ENCODE measurements around the gene MYLK4. TPM values are rescaled to one million over a fixed set of nuclear protein-coding genes. Genes with fewer than 3 reads are reported as not detected.
A peak's percentile ranks its signal among the peaks of the same experiment; 100 is the strongest.

The MYLK4 gene
- total RNA-seq, 4 donors from 2014 or later: 0.41 to 0.79 (median 0.67) TPM

- Histone ChIP-seq H3K27me3 (no peaks in the 10 kb centered on the region), H3K4me1 (peaks cover 9 to 40% (median 15%) of the 10 kb centered on the region in 4 donors), H3K9me3 (no peaks in the 10 kb centered on the region), H3K36me3 (no peaks in the 10 kb centered on the region), H3K27ac (peak overlapping the region; percentile 19 to 49 (median 34)), H3K4me3 (no peak overlapping the region)
- peak; percentile 54 for DNase-seq
- TF ChIP-seq CTCF (IDR thresholded peaks at IDR 0.05): no peak
- WGBS, 2 donors (ENCODE audit: low coverage in 1 of 2): 40 to 63% methylated on average over 1 to 9 of the region's 9 CpGs
- in situ Hi-C loops (cut with MboI; ENCODE audit: low pct_ligation_motif_present in 1 of 4, low pct_unique_long_range_greater_than_20kb in 1 of 4, low sequenced_read_pairs in 3 of 4) (loop anchor here in 2 of 4 donors (10.0 kb wide), 2 partner anchors 51 to 141 kb away; partner anchors contain the start of gene SERPINB1 (in 2 of the 2)), intact Hi-C loops (cut with DNase I; ENCODE audit: low total_unique reads) (loop anchor here (10.0 kb wide), 1 partner anchor 141 kb away; no protein-coding TSS in a partner anchor)
Measured at GRCh38 chr6:2793534-2794151, 42.9 kb upstream of the MYLK4 start.

- no peaks in the 10 kb centered on the region for H3K27me3 ChIP-seq
- no peaks in the 10 kb centered on the region for H3K9me3 ChIP-seq
- peak overlapping the region; percentile 43 to 82 (median 72) for H3K27ac ChIP-seq
- H3K4me1 ChIP-seq: peaks cover 9 to 39% (median 15%) of the 10 kb centered on the region in 4 donors
- intact Hi-C loops (cut with DNase I; ENCODE audit: low total_unique reads) (loop anchor here (10.0 kb wide), 1 partner anchor 142 kb away; no protein-coding TSS in a partner anchor), in situ Hi-C loops (cut with MboI; ENCODE audit: low pct_ligation_motif_present in 1 of 4, low pct_unique_long_range_greater_than_20kb in 1 of 4, low sequenced_read_pairs in 3 of 4) (loop anchor here in 2 of 4 donors (10.0 kb wide), 2 partner anchors 52 to 142 kb away; partner anchors contain the start of gene SERPINB1 (in 2 of the 2))
- H3K4me3 ChIP-seq: no peak overlapping the region
- H3K36me3 ChIP-seq: no peaks in the 10 kb centered on the region
- DNase-seq: no peak
- 91 to 95% methylated on average over 9 to 17 of the region's 17 CpGs for WGBS, 2 donors (ENCODE audit: low coverage in 1 of 2)
- TF ChIP-seq POLR2A (IDR thresholded peaks at IDR 0.05) (no peak), CTCF (IDR thresholded peaks at IDR 0.05) (no peak), POLR2AphosphoS5 (IDR thresholded peaks at IDR 0.05) (no peak), EP300 (IDR thresholded peaks at IDR 0.05; ENCODE audit: low read depth) (no peak)
Measured at GRCh38 chr6:2792330-2793110, 41.8 kb upstream of the MYLK4 start.

- Histone ChIP-seq H3K27ac (peak overlapping the region; percentile 43 to 82 (median 72)), H3K9me3 (no peaks in the 10 kb centered on the region), H3K4me1 (peaks cover 9 to 33% (median 14%) of the 10 kb centered on the region in 4 donors), H3K27me3 (no peaks in the 10 kb centered on the region), H3K4me3 (no peak overlapping the region), H3K36me3 (no peaks in the 10 kb centered on the region)
- TF ChIP-seq POLR2AphosphoS5 (IDR thresholded peaks at IDR 0.05) (no peak), EP300 (IDR thresholded peaks at IDR 0.05; ENCODE audit: low read depth) (no peak), POLR2A (IDR thresholded peaks at IDR 0.05) (no peak), CTCF (IDR thresholded peaks at IDR 0.05) (no peak)
- in situ Hi-C loops (cut with MboI; ENCODE audit: low pct_ligation_motif_present in 1 of 4, low pct_unique_long_range_greater_than_20kb in 1 of 4, low sequenced_read_pairs in 3 of 4) (loop anchor here in 2 of 4 donors (10.0 kb wide), 2 partner anchors 53 to 143 kb away; partner anchors contain the start of gene SERPINB1 (in 2 of the 2)), intact Hi-C loops (cut with DNase I; ENCODE audit: low total_unique reads) (loop anchor here (10.0 kb wide), 1 partner anchor 143 kb away; no protein-coding TSS in a partner anchor)
- DNase-seq: no peak
- 57 to 60% methylated on average over 3 to 4 of the region's 4 CpGs for WGBS, 2 donors (ENCODE audit: low coverage in 1 of 2)
Measured at GRCh38 chr6:2791450-2791974, 40.8 kb upstream of the MYLK4 start.

Data from transverse colon (tissue), 4 donors.